NCI-H748 (cell line): ENCODE measurements around the gene PDE6H.

Source experiments
- DNase-seq: peaks from one replicate; lab custom pipeline; 2025; ENCODE audit not compliant: unreplicated experiment; lab: John Stamatoyannopoulos, UW

The PDE6H gene

DNA sequence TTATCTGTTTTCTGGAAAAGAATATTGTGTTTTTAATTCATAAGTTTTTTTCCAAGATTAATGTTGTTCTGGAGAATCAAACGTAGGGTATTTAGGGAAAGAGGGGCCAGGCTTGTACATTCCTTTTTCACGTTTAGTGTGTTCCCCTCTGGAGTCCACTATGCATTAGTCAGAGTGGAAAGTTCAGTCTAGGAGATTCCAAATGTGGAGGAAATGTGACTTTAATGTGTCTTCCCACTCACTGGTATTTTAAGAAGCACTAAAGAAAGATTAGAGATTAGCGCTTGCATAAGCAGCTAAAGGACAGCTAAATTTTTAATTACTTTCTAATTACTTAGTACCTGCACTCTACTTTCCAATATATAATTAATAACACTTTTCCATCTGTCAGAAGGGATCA is 4.4 kb upstream of the PDE6H start:
- DNase-seq: no peak

DNA sequence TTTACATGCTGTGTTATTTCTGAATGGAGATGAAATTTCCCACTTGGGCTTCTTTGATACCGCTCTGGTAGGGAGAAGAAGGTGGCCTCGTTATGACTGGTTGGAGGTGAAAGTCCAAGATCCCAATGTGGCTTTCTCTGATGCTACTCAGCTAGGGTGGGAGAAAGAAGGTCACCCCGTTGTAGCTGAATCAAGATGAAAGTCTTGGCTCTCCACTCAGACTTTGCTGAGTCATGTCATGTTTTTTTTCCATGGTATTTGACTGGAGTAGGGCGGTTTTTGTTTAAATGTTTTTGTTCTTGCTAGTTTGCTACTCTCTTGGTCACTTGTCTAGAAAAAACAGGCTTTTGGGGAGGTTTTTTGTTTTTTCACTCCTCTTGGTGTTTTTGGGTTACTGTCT is 2.4 kb upstream of the PDE6H start:
- no peak for DNase-seq

DNA sequence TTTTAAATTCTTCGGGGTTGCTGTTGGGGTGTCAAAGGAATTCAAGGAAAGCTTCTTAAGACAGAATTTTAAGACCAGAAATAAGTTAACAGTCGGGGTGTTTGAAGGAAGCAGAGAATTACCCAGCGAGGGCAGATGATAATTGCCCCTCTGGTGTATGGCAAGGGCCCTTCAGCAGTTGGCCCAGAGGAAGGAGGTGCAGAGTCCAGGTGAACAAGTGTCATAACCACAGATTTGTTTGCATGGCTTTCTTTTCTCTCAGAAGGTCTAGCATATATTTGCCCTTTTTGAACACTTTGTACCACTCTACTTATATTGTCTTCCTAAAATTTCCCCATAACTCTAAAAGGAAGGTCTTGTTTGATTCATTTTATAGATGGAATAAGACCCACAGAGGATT is 1.8 kb downstream of the PDE6H start:
- DNase-seq: no peak

DNA sequence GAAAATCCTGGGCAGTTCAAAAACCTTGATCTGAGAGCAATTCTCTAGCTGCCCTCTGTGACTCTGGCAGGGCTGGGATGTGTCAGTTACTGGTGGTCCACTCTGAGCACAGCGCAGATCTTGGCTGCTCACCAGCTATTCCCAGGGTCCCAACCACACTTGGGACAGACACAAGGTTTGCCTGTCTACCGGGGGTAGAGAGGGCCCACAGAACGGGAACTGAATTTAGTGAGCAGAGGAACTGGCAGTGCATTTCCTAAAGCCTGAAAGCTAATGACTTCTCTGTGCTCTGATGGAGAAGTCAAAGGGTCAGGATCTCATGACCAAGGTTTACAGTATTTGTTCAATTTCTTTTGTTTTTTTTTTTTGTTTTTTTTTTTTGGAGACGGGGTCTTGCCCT is 2.6 kb downstream of the PDE6H start:
- DNase-seq: no peak

DNA sequence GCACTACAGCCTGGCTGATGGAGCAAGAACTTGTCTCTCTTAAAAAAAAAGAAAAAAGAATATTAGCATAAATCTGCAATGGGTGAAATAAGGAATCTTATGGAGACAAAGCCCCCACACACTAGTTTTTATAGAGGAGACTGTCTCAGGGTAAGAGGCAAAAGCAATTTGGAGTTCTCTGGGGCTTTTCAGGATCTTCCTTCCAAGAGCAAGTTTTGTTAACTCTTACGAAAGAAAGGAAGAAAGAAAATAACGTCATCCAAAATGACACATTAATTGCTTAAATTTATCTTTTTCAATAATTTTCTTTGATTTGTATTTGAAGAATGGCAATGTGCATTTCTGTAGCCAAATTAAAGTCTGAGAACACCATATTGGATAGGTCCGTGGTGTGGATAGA is 3.8 kb downstream of the PDE6H start:
- no peak for DNase-seq

DNA sequence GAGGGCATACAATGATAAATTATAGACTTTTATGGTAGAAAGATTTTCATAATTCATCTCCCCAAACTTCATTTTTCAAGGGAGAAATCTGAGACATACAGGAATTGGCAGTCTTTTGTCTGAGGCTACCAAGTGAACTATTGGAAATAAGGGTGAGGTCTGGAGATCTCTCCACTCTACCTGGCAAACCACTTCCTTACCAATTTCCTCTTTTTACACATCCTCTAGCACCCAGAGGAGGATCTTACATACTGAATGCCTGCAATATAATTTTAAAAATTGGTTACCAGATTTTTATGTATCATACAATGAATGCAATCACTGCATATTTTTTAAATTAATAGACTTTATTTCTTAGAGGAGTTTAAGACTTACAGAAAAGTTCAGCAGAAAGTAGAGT is 6.6 kb downstream of the PDE6H start:
- no peak for DNase-seq

DNA sequence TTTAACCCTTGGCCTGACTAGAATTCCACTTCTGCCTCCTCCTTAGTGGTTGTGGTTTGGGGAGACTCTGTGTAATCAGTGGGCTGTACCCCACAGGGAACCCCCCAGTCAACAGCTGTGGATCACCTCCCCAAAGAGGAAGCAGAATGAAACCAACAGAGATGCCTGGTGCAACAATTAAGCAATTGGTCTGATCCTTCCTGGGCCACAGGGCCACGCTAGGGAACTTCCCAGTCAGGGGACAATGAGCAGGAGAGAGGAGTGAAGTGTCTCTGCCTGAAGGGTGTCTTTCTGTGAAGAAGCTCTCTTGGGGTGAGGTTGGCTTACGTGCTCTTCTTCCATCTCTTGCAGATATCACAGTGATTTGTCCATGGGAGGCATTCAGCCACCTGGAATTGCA is 8.2 kb downstream of the PDE6H start:
- no peak for DNase-seq

DNA sequence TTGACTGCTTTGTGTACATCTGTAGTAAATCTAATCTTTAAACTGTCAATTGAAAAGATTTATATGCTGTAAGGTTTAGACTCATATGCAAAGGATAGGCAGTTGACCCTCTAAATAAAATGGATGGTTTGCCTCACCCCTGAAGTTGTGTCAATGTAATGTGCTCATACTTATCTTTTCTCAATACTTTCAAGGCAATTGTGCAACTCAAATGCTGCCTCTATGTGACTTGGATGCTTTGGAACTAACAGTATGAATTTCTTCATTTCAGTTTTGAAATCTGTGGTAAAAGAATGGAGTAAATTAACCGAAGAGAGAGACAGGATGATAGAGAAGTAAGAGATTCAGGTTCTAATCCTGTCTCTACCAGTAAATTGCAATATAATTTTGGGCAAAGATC is 9.7 kb downstream of the PDE6H start:
- no peak for DNase-seq

DNA sequence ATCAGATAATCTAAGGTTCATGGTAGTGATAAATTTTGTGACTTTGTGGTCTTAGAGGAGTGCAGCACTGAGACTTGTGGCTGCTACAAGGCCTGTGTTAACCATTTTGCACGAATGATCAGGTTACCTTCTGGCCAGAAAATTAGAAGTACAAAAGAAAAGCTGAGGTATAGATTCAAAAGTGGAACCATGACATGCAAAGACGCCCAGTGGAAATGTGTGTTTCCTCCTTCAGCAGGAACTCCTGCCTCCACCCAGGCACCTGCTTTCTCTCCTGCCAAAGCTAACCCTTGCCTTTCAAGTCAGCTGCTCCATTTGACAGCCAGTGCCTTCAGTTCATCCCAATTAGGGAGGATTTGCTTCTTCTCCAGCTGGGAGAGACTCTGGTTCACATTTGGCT is 10.1 kb downstream of the PDE6H start:
- DNase-seq: no peak

DNA sequence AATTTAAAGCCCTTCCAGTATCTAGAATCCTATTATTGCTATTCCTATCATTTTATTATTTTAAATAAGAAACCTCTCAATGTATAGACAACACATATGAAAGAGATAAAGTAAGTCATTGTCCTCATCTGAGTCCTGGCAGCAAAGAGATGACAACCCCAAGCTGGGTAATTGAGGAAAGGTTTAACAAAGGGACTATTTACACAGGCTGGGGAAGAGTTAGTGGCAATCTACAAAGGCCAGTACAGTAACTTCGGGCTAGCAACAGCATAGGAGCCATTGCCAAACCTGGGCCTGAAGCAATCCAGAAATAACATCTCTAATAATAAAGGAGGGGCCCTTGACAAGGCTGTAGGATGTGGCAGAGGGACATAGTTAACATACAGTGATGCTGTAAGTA is 11.2 kb downstream of the PDE6H start:
- DNase-seq: no peak

DNA sequence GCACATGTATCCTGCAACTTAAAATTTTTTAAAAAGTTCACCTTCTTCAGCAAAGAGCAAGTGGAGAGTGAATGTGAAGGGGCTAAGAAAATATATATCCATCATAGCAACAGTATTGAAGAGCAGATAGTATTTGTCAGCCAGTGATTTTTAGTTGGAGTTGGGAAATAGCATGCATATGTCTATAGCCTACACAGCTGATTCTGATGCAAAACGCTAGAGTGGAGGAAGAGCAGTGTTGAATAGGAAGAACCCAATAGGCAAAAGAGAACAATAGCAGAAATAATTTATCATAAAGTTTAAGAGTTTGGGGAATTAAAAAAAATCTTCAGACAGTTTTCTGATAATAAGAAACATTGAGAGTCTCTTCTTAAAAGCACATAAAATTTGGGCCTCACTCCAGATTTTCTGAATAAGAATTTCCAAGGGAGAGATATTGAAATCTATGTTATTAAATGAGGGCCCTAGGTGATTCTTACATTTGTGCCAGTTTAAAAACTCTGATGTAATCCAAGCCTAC is 12.0 kb downstream of the PDE6H start:
- no peak for DNase-seq

DNA sequence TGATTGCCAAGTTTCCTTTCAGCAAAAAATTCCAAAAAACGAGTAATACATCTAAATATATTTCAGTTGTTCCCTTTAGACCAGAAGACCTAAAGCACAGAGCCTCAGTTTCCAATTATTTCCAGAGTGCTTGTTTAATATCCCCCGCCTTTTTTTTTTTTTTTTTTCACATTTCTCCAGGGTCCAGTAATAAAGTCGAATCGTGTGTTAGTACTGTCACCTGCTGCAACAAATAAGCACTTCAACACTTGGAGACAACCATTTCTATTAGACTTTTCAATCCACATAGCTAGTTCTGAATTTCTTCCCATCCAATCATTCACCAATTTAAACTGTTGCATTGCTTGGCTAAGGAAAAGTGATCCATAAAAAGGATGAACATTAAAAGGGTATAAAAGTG is 13.6 kb downstream of the PDE6H start:
- DNase-seq: no peak

DNA sequence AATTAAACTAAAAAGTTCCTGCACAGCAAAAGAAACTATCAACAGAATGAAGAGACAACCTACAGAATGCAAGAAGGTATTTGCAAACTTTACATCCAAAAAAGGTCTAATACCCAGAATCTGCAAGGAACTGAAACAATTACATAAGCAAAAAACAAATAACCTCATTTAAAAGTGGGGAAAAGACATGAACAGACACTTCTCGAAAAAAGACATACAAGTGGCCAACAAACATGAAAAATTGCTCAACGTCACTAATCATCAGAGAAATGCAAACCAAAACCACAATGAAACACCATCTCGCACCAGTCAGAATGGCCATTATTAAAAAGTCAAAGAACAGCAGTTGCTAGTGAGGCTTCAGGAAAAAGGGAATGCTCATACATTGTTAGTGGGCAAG is 15.2 kb downstream of the PDE6H start:
- DNase-seq: no peak

DNA sequence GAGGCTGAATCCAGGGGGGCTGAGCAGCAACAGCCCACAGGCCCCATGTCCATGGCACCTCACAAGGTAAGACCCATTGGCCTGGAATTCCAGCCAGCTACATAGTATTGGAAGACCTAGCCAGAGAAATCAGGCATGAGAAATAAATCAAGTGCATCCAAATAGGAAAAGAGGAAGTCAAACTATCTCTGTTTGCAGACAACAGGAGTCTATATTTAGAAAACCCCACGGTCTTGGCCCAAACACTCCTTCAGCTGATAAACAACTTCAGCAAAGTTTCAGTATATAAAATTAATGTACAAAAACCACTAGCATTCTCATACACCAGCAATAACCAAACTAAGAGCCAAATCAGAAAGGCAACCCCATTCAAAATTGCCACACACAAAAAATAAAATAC is 16.9 kb downstream of the PDE6H start:
- DNase-seq: no peak

DNA sequence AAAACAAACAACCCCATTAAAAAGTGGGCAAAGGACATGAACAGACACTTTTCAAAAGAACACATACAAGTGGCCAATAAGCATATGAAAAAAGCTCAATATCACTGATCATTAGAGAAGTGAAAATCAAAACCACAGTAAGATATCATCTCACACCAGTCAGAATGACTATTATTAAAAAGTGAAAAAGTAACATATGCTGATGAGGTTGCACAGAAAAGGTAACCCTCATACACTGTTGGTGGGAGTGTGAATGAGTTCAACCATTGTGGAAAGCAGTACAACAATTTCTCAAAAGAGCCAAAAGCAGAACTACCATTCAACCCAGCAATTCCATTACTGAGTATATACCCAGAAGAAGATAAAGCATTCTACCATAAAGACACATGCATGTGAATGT is 18.2 kb downstream of the PDE6H start:
- DNase-seq: no peak

DNA sequence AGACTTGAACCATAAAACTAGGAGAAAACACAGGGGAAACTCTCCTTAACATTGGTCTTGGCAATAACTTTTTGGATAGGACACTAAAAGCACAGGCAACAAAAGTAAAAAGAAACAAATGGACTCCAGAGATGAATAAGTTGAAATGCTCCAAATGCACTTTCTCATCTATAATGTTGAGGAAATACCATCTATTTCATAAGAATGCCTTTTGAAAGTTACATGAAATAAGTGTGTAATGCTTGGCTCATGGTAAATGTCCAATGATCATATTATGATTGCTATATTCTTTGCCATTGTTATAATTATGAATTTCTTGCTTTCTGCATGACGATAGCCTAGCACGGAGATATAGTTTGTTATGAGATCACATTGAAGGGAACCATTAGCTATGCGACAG is 19.8 kb downstream of the PDE6H start:
- no peak for DNase-seq

DNA sequence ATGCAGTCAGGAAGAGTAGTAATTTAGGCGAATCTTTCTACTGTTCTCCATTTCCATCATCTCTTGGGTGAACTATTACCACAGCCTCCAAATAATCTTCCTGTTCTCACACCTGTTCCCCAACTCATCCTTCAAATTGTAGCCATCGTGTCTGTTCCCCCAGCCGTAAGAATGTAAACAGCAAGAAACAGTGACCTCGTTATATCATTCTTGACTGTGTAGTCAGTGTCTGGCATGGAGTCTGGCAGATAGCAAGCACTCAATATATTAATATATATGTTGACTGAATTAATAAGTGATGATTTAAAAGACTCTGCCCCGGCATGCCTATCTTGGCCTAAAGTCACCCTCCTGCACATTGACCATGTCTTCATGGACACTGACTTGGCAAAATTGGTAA is 20.3 kb downstream of the PDE6H start:
- DNase-seq: no peak

DNA sequence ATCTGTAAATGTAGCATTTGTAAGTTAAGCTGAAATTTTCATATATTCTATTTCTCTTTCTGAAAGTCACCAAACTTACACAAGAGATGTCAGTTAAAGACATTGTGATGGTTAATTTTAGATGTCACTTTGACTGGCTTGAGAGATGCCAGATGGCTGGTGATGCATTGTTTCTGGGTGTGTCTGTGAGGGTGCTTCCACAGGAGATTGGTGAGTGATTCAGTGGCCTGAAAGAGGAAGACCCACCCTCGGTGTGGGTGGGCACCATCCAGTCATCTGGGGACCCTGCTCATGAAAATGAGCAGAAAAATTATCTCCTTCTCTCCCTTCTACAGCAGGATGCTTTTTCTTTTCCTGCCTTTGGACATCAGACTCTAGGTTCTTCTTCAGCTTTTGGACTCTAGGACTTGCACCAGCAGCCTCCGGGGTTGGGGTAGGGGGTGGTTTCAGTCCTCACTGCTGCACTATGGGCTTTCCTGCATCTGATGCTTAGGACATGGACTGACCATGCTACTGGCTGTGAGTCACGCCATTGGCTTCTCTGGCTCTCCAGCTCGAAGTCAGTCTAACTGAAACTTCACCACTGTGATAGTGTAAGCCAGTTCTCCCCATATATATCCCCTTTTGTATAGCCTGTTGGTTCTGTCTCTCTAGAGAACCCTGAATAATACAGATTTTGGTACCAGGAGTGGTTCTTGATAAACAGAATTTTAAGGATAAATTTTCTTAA is 20.9 kb downstream of the PDE6H start:
- DNase-seq: no peak

DNA sequence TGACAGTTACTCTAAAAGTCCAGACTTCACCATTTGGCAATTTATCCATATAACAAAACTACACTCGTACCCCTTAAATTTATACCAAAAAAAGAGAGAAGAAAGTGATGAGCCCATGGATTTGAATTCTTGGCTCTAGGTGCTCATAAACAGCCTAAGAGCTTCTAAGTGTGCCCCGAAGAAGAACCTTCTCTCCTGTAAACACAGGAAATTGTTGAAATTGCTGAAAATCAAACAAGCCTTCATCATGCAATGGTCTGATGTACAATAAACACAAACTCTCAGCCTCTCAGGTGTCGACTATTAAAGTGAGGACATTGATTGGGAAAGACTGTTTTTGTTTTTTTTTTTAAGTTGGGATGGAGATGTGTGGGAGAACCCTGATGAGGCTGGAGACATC is 21.8 kb downstream of the PDE6H start:
- DNase-seq: no peak

DNA sequence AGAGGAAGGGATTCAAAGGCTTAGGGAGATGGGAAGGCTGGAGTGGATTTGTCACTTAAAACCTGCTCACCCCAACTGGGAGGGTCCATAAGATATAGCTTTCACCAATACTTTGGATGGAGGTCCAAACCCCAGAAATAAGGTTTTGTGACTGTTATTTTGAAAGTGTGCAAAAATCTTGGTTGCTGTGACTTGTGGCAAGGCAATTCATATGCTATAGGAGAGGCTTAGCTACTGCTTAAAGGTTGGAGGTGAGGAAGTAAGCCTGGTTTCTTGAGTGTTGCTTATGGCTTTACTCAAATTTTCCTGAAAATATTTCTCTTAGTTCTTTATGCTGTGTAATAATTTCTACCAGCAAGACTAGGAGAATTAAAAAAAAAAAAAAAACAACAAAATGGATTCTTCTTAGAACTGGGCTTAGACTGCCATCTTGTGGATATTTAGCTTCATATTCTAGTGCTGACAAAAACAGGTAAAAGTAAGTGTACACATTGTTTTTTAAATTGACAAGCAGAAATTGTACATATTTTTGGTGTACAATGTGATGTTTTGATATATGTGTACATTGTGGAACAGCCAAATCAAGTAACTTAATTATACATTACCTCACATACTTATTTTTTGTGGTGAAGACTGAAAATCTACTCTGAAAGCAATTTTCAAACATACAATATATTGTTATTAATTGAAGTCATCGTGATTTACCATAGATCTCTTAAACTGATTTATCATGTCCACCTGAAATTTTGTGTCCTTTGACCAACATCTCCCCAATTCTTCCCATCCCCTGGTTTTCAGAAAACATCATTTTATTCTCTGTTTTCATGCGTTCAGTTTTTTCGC is 23.0 kb downstream of the PDE6H start:
- DNase-seq: peak; percentile 53

DNA sequence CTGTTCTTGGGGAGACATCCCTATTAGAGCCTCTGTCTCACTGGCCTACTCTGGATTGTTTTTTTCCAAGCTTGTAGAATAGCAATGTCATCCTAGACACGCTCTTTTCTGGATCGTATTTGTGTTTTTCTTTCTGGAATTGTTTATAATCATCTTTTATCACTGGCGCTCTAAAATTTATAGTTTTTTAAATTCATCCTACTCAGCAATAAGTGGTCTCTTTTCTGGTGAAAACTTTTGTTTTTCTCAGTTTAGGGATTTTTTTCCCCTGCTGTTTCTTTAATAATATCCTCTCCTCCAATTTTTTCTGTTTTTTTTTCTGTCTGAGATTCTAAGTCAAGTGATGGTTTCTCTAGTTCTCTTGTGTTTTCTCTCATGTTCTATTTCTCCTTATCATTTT is 25.2 kb downstream of the PDE6H start:
- no peak for DNase-seq

DNA sequence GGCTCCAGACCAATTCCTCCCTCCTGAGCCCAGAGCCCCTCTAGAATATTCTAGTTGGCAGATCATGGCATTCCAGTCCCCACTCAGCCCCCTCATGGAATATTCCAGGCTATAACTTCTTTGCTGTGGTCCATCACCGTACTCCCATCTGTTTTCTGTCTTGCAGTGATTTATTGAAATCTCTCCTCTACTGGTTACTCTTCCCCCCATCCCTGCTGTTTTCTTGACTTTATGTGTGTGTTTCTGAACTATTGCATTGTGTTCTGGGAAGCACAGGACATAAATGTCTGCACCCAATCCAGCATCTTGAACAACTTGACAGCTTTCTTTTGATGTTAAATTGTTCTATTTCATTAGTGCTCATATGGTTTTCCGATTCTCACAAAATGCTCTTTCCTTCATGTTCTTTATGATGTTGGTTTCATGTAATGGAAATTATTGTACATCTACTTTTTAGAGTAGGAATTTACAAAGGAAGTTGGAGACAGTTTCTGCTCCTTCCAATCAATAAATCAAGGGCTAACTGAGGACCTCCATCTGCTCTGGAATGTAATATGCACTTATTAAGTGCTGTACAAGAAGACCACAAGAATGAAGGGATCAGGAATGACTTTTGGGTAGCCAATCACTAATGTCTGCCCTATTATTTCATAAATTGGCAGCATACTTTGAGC is 26.3 kb downstream of the PDE6H start:
- no peak for DNase-seq
